Adrenal gland (tissue), 5 donors: Measurements from ENCODE around the gene ATF2.

Experiments used
- CTCF ChIP-seq, 6 experiments: fragments of 450-650 bp in 4 of 6; fragments of 200-600 bp in 2 of 6; sonication (generic) in 1 of 6; IDR thresholded peaks; 1 replicate in 5 of 6; 2 replicates in 1 of 6; pipeline versions ENCODE4 v1.5.1 to v1.8.0; 2016 to 2021; ENCODE audit warnings: antibody characterized with exemption in 6 of 6, mild to moderate bottlenecking in 2 of 6, moderate library complexity in 1 of 6
- POLR2A ChIP-seq, 2 donors: fragments of 450-650 bp; IDR thresholded peaks; one replicate each; pipeline ENCODE4 v1.6.1; 2017; ENCODE audit warnings: antibody characterized with exemption in 2 of 2, mild to moderate bottlenecking in 2 of 2, moderate library complexity in 1 of 2
- donor health status: DM: no; HTN: no; CAD: no.

GRCh38 chr2:175036582-175037018 lies 131.4 kb downstream of the ATF2 start:
- TF ChIP-seq CTCF (IDR thresholded peaks at IDR 0.05): peak; percentile 40 to 67 (median 56)
- no peak for TF ChIP-seq POLR2A (IDR thresholded peaks at IDR 0.05)
